GM15510 (cell line): Measurements from ENCODE around the gene SECTM1.

Source experiments
- POLR2A ChIP-seq: IDR thresholded peaks from 3 replicates; pipeline ENCODE4 v1.6.1; 2011; ENCODE audit warnings: borderline replicate concordance; ENCODE audit not compliant: insufficient read length; ENCODE audit errors: extremely low read depth

SECTM1 gene

GRCh38 chr17:82325286-82326180 is 8.0 kb downstream of the SECTM1 start:
- TF ChIP-seq POLR2A: no peak

- TF ChIP-seq POLR2A: no peak
Observed at GRCh38 chr17:82324566-82325285, 8.8 kb downstream of the SECTM1 start.

GRCh38 chr17:82323514-82324234 is 9.9 kb downstream of the SECTM1 start:
- no peak for TF ChIP-seq POLR2A

GRCh38 chr17:82322526-82323453 is 10.8 kb downstream of the SECTM1 start:
- TF ChIP-seq POLR2A: no peak

GRCh38 chr17:82321947-82322466 is 11.6 kb downstream of the SECTM1 start:
- TF ChIP-seq POLR2A: no peak

- TF ChIP-seq POLR2A: no peak
Observed at GRCh38 chr17:82320956-82321927, 12.3 kb downstream of the SECTM1 start.

- no peak for TF ChIP-seq POLR2A
Observed at GRCh38 chr17:82320140-82320840, 13.3 kb downstream of the SECTM1 start.

GRCh38 chr17:82319619-82320062 is 13.9 kb downstream of the SECTM1 start:
- no peak for TF ChIP-seq POLR2A

GRCh38 chr17:82318772-82319606 is 14.6 kb downstream of the SECTM1 start:
- TF ChIP-seq POLR2A: no peak

GRCh38 chr17:82318169-82318498 is 15.4 kb downstream of the SECTM1 start:
- no peak for TF ChIP-seq POLR2A

- no peak for TF ChIP-seq POLR2A
Observed at GRCh38 chr17:82317394-82318168, 16.0 kb downstream of the SECTM1 start, which contains the start of gene CD7. CD7 (minus strand) TSS chr17:82317608; CDS start chr17:82317495, 113 bp downstream.
